Activated CD4-positive, alpha-beta T cell treated with anti-CD3 and anti-CD28 coated beads for 24 hours (primary cell): ENCODE measurements around the gene NCKAP5.
"Not testable (repeated sequence)": the region's sequence is repeated elsewhere in the genome, so short reads cannot be mapped to it uniquely, and the experiment has no call there.

Experiments
- DNase-seq, 2 donors: peaks; one replicate each; pipeline ENCODE4 v3.0.0-alpha.2; 2020; ENCODE audit warnings: low read depth in 2 of 2

The NCKAP5 gene

DNA sequence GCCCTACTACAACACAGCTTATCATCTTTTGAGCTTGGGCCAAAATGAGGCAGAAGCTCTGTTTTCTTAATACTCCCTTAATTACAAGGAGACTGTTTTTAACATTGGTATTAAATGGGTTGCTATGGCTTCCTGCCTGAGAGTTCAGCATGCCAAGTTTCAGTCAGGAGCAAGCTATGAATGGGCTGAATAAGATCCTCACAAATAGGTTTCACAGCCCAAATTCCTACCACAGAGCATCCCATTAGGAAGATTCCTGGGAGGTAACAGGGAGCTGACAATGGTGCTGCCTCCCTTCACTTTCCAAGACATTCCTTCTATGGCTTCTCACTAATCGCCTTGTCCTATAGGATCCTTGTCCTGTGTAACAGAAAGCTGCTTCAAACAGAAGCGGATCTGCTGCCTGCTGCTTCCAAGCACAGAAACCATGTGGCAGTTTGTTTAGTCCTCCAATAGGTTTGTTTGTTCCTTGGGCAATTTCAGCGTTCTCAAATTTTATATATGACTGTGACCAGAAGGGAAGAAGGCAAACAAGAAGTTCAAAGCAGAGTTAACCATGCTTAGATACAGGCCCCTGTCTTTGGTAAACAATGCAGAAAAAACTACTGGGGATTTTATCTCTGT is 70.9 kb downstream of the NCKAP5 start:
- DNase-seq, result no peak

- no peak for DNase-seq
These were observed 71.6 kb downstream of the NCKAP5 start for GRCh38 chr2:133496501-133497269.

- no peak for DNase-seq
These were observed 73.0 kb downstream of the NCKAP5 start for GRCh38 chr2:133495226-133495625.

GRCh38 chr2:133492719-133493380 is 75.4 kb downstream of the NCKAP5 start:
- no peak for DNase-seq

- DNase-seq, result no peak
These were observed 77.8 kb downstream of the NCKAP5 start for GRCh38 chr2:133490411-133490980.

DNA sequence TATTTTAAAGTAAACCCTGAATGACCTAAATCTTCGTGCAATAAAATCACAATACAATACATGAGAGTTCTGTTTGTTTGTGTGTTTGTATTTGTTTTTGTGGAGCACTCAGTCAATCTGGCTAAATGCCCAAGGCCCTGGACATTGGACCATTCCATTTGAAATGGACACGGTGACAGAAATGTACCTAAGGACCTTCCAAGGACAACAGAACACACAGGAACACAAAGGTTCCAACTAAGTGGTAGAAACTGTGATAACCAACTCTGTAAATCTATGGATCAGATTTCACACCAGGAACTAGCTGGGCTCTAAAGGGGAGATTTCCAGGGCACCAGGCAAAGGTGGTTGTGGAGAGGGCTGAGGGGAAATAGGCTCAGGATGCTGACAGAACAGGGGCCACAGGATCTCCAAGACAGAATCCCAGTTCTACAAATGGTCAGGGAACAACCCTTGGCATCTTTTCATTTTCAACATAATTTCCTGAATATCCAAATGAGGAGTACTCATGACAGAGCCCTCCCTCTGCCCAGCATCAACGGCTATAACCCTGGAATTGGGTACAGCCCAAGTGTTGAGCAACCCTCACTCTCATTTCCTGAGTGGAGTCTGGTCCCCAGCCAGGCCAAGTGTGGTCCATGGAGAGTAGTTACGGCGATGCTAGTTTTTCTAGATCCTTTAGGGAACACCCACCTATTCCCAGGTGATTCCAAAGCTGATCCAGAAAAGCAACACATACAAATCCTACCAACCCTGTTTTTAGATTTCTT is 78.4 kb downstream of the NCKAP5 start:
- no peak for DNase-seq

DNA sequence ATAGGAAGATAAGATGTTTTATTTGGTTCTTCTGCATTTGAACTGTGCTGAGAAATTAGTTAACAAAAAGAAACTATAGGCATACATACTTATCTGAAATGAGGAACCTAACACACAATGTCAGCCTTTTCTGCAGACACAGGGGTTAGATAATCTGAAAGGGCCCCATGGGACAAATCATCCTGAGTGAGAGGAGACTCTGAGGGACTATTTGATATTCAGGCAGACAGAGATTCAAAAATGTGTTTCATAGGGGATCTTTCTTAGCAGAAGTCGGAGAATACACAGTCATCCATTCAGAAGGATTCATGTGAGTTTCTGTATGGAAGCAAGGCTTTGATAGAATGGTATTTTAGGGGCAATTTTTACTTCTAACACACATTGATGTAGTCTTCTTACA is 79.1 kb downstream of the NCKAP5 start:
- DNase-seq, result no peak

DNA sequence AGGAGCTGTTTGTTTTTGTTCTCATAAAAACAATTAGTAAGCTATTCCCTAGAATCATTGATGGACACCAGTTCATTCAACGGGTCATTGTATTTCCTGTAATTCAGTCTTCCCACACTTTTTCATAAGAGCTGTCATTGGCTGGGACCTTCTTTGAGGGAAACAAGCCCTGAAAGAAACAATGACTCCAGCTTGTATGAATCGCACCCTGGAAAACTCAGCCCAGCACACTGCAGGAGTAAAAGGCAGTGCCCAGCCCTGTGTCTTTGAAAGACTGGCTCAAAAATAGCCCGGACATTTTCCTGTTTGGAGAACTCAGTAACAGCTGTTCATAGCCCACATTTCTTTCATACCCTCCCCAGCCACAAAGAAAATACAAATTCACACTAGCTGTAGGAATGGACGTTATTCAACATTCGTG is 81.5 kb downstream of the NCKAP5 start:
- DNase-seq, result no peak

DNA sequence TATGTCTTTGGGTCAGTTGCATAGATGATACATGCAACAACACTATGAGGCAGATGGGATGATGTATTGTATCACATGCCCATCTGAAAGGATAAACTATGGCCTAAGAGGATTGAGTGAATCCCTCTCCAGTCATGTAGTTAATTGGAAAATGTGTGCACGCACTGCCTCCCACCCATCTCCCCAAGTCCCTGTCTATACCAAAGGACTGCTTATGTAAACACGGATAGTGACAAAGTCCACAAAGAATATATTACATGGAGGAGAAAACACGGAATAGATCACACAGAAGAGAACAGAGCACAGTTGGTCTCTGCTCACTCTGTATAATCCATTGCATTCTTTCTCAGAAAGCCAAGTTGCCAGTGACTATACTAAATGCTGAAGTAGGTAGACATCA is 82.4 kb downstream of the NCKAP5 start:
- DNase-seq, result no peak

- no peak for DNase-seq
These were observed 83.5 kb downstream of the NCKAP5 start for GRCh38 chr2:133484784-133485183.

- DNase-seq, result no peak
These were observed 84.2 kb downstream of the NCKAP5 start for GRCh38 chr2:133484106-133484505.

GRCh38 chr2:133483181-133483580 is 85.1 kb downstream of the NCKAP5 start:
- DNase-seq, result no peak

GRCh38 chr2:133480707-133481429 is 87.4 kb downstream of the NCKAP5 start:
- no peak for DNase-seq

DNA sequence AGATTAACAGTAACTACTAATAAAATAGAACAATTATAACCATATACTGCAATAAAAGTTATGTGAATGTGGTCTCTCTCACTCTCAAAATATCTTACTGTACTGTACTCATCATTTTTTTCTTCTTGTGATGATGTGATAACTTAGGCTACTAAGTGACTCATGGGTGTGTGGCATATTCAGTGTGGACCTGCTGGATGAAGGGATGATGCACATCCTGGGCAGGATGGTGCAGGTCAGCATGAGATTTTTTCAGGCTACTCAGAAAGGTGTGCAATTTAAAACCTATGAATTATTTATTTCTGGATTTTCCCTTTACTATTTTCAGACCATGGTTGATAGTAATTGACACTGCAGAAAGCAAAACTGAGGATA is 90.7 kb downstream of the NCKAP5 start:
- DNase-seq, result no peak

DNA sequence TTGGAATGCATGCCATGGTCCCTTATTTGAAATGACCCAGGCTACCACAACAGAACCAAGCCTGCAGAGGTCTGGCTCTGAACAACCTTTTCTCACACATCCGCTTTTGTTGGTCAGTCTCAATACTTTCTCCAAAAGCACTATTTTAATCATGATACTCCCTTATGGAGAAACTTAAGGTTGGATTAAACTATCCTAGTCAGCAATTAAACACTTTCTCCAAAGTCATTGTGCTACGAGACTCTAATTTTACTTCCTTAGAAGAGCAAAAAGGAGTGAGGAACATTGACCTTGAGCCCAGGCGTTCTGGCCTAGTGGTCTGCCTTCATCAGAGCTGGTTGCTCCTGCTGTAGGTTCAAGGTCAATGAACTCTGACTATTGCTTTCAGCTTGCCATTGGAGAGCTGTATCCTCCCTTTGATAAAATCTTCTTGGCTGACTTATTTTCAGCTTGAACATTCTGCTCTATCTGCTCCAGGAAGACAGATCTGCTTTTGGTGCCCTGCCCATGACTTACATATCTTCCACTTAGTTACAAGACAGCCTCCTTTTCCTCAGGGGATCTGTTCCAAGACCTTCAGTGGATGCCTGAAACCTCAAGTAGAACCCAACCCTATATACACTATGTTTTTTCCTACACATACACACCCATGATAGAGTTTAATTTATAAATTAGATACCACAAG is 91.2 kb downstream of the NCKAP5 start:
- DNase-seq, result no peak

- DNase-seq, result no peak
These were observed 92.0 kb downstream of the NCKAP5 start for GRCh38 chr2:133476286-133476685.

- DNase-seq, result no peak
These were observed 92.7 kb downstream of the NCKAP5 start for GRCh38 chr2:133475610-133476009.

DNA sequence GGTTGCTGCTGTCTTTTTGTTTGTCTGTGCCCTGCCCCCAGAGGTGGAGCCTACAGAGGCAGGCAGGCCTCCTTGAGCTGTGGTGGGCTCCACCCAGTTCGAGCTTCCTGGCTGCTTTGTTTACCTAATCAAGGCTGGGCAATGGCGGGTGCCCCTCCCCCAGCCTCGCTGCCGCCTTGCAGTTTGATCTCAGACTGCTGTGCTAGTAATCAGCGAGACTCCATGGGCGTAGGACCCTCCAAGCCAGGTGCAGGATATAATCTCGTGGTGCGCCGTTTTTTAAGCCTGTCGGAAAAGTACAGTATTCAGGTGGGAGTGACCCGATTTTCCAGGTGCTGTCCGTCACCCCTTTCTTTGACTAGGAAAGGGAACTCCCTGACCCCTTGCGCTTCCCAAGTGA is 97.8 kb downstream of the NCKAP5 start:
- DNase-seq, result not testable (repeated sequence)

- DNase-seq, result no peak
These were observed 105.5 kb downstream of the NCKAP5 start for GRCh38 chr2:133462811-133463210.

GRCh38 chr2:133461484-133461883 is 106.8 kb downstream of the NCKAP5 start:
- DNase-seq, result no peak

DNA sequence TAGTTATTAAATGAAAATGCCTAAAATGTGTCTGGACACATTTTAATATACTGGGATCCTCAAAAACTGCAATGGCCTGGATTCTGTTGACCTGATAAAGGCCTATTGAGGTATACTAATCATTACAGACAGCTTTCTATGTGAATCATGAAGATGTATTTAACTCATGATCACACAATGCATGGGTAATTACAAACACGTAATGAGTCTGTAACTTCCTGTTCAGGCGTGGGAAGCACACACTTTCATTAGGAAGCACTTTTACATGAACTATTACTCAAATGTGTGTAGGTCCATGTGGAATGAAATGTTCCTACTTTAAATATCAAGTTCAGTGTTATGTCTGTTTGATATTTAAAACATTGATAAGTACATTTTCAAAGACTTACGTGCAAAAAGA is 108.7 kb downstream of the NCKAP5 start:
- no peak for DNase-seq
